ENCODE results near the gene RGL3.

Gene RGL3

GRCh38 chr19:11448923-11449554 lies 29.9 kb upstream of the RGL3 start:
- no peak for DNase-seq (ENCODE audit: low spot score)
- in situ Hi-C loops (cut with MboI; ENCODE audit: low pct_unique_long_range_greater_than_20kb, low sequenced_read_pairs, unreplicated experiment) = no loop called here
- TF ChIP-seq CTCF (IDR thresholded peaks at IDR 0.05; ENCODE audit: extremely low read depth, insufficient read depth, missing control alignments) = no peak

- DNase-seq (ENCODE audit: low spot score) = no peak
- TF ChIP-seq CTCF (IDR thresholded peaks at IDR 0.05; ENCODE audit: extremely low read depth, insufficient read depth, missing control alignments) = no peak
- in situ Hi-C loops (cut with MboI; ENCODE audit: low pct_unique_long_range_greater_than_20kb, low sequenced_read_pairs, unreplicated experiment) = no loop called here
Observed at GRCh38 chr19:11448410-11448809, 29.3 kb upstream of the RGL3 start.

- TF ChIP-seq CTCF (IDR thresholded peaks at IDR 0.05; ENCODE audit: extremely low read depth, insufficient read depth, missing control alignments) = no peak
- in situ Hi-C loops (cut with MboI; ENCODE audit: low pct_unique_long_range_greater_than_20kb, low sequenced_read_pairs, unreplicated experiment) = no loop called here
- DNase-seq (ENCODE audit: low spot score) = no peak
Observed at GRCh38 chr19:11447347-11448262, 28.5 kb upstream of the RGL3 start.

- DNase-seq (ENCODE audit: low spot score) = peak; percentile 79
- in situ Hi-C loops (cut with MboI; ENCODE audit: low pct_unique_long_range_greater_than_20kb, low sequenced_read_pairs, unreplicated experiment) = no loop called here
- peak; percentile 94 for TF ChIP-seq CTCF (IDR thresholded peaks at IDR 0.05; ENCODE audit: extremely low read depth, insufficient read depth, missing control alignments)
Observed at GRCh38 chr19:11446652-11447301, 27.7 kb upstream of the RGL3 start.

GRCh38 chr19:11446271-11446651 lies 27.1 kb upstream of the RGL3 start:
- no peak for DNase-seq (ENCODE audit: low spot score)
- TF ChIP-seq CTCF (IDR thresholded peaks at IDR 0.05; ENCODE audit: extremely low read depth, insufficient read depth, missing control alignments) = no peak
- in situ Hi-C loops (cut with MboI; ENCODE audit: low pct_unique_long_range_greater_than_20kb, low sequenced_read_pairs, unreplicated experiment) = no loop called here

GRCh38 chr19:11445141-11445540 lies 26.0 kb upstream of the RGL3 start:
- TF ChIP-seq CTCF (IDR thresholded peaks at IDR 0.05; ENCODE audit: extremely low read depth, insufficient read depth, missing control alignments) = no peak
- in situ Hi-C loops (cut with MboI; ENCODE audit: low pct_unique_long_range_greater_than_20kb, low sequenced_read_pairs, unreplicated experiment) = no loop called here
- no peak for DNase-seq (ENCODE audit: low spot score)

Data from GM13977 (cell line).